Stimulated activated CD4-positive, alpha-beta T cell treated with anti-CD3 and anti-CD28 coated beads, Interleukin-12 subunit alpha, Interleukin-12 subunit beta, amount 100 ng/mL, for 24 hours (primary cell): Measurements from ENCODE around the gene EEF2.
"Not testable (repeated sequence)": the region's sequence is repeated elsewhere in the genome, so short reads cannot be mapped to it uniquely, and the experiment has no call there.

Experiments
- DNase-seq, 2 experiments: peaks; one replicate each; pipeline ENCODE4 v3.0.0-alpha.2; 2020; ENCODE audit warnings: low read depth in 2 of 2

EEF2 gene

GRCh38 chr19:3968556-3969434, 16.5 kb downstream of the EEF2 start:
- DNase-seq: no peak

GRCh38 chr19:3967983-3968382, 17.3 kb downstream of the EEF2 start:
- not testable (repeated sequence) for DNase-seq

GRCh38 chr19:3966051-3967017, 18.9 kb downstream of the EEF2 start:
- DNase-seq: no peak

GRCh38 chr19:3964256-3965194, 20.7 kb downstream of the EEF2 start:
- no peak for DNase-seq

GRCh38 chr19:3963458-3964255, 21.6 kb downstream of the EEF2 start:
- DNase-seq: no peak

GRCh38 chr19:3961007-3961406, 24.3 kb downstream of the EEF2 start:
- DNase-seq: no peak

GRCh38 chr19:3959766-3960131, 25.5 kb downstream of the EEF2 start:
- DNase-seq: no peak

- DNase-seq: no peak
Observed at GRCh38 chr19:3958836-3959765, 26.2 kb downstream of the EEF2 start.

GRCh38 chr19:3955688-3956087, 29.6 kb downstream of the EEF2 start:
- DNase-seq: no peak

- not testable (repeated sequence) for DNase-seq
Observed at GRCh38 chr19:3955276-3955675, 30.0 kb downstream of the EEF2 start.

- DNase-seq: no peak
Observed at GRCh38 chr19:3954107-3954506, 31.2 kb downstream of the EEF2 start.

GRCh38 chr19:3952755-3953276, 32.4 kb downstream of the EEF2 start:
- not testable (repeated sequence) for DNase-seq

GRCh38 chr19:3950871-3951861, 34.1 kb downstream of the EEF2 start:
- no peak for DNase-seq

- no peak for DNase-seq
Observed at GRCh38 chr19:3949997-3950859, 35.0 kb downstream of the EEF2 start.

GRCh38 chr19:3949294-3949693, 36.0 kb downstream of the EEF2 start:
- DNase-seq: no peak

GRCh38 chr19:3947316-3947933, 37.8 kb downstream of the EEF2 start:
- not testable (repeated sequence) for DNase-seq

- DNase-seq: no peak
Observed at GRCh38 chr19:3945838-3946237, 39.4 kb downstream of the EEF2 start.
